ELR (cell line): ENCODE results near the gene OR3A3.

Experiments used
- DNase-seq: peaks from one replicate; pipeline ENCODE4 v3.0.0-alpha.2; 2015; ENCODE audit warnings: low read depth

OR3A3 gene

GRCh38 chr17:3472137-3472536, 61.0 kb downstream of the OR3A3 start:
- no peak for DNase-seq
